ENCODE data around the gene CACFD1. TPM values are rescaled to one million over a fixed set of nuclear protein-coding genes. Genes with fewer than 3 reads are reported as not detected.

Gene CACFD1
- total and polyA plus RNA-seq, 2 of the 13 experiments (the other 11 are each of a cell fraction or from before 2014, with no cell fraction given): 13.8 to 14.6 TPM

GRCh38 chr9:133427658-133428348 lies 32.0 kb upstream of the CACFD1 start (continued):
- TF ChIP-seq NFIB (CRISPR knock-in tag; IDR thresholded peaks at IDR 0.05; ENCODE audit: borderline replicate concordance) (no peak), ZNF501 (CRISPR knock-in tag; IDR thresholded peaks at IDR 0.05) (no peak), NFATC3 (CRISPR knock-in tag; IDR thresholded peaks at IDR 0.05) (no peak), ZNF790 (CRISPR knock-in tag; IDR thresholded peaks at IDR 0.05; ENCODE audit: borderline replicate concordance) (no peak), MLXIP (CRISPR knock-in tag; IDR thresholded peaks at IDR 0.05; ENCODE audit: borderline replicate concordance) (no peak), SOX6 (IDR thresholded peaks at IDR 0.05) (no peak), SOX6 (CRISPR knock-in tag; IDR thresholded peaks at IDR 0.05) (peak; percentile 48), SRY (CRISPR knock-in tag; IDR thresholded peaks at IDR 0.05) (no peak), NKX3-1 (CRISPR knock-in tag; IDR thresholded peaks at IDR 0.05) (no peak), ARNT (IDR thresholded peaks at IDR 0.05) (no peak), ZNF557 (CRISPR knock-in tag; IDR thresholded peaks at IDR 0.05) (no peak), CREB1 (IDR thresholded peaks at IDR 0.05) (no peak), CREB1 (CRISPR knock-in tag; IDR thresholded peaks at IDR 0.05) (no peak), HNF4A (CRISPR knock-in tag; IDR thresholded peaks at IDR 0.05) (peak; percentile 50), ELF4 (CRISPR knock-in tag; IDR thresholded peaks at IDR 0.05; ENCODE audit: borderline replicate concordance) (no peak), PCBP2 (optimal IDR thresholded peaks at IDR 0.05; ENCODE audit: low read depth, low read length, poor library complexity, severe bottlenecking) (no peak), HDAC2 (CRISPR knock-in tag; IDR thresholded peaks at IDR 0.05) (peak; percentile 71), RBFOX2 (IDR thresholded peaks at IDR 0.05; ENCODE audit: low read depth, low read length) (no peak), ZNF235 (CRISPR knock-in tag; IDR thresholded peaks at IDR 0.05; ENCODE audit: borderline replicate concordance) (no peak), RFXANK (CRISPR knock-in tag; IDR thresholded peaks at IDR 0.05) (no peak), SOX5 (CRISPR knock-in tag; IDR thresholded peaks at IDR 0.05; ENCODE audit: borderline replicate concordance) (peak; percentile 63; the same call in 1 of the 2 replicates)
- TF ChIP-seq, protein P1, sequence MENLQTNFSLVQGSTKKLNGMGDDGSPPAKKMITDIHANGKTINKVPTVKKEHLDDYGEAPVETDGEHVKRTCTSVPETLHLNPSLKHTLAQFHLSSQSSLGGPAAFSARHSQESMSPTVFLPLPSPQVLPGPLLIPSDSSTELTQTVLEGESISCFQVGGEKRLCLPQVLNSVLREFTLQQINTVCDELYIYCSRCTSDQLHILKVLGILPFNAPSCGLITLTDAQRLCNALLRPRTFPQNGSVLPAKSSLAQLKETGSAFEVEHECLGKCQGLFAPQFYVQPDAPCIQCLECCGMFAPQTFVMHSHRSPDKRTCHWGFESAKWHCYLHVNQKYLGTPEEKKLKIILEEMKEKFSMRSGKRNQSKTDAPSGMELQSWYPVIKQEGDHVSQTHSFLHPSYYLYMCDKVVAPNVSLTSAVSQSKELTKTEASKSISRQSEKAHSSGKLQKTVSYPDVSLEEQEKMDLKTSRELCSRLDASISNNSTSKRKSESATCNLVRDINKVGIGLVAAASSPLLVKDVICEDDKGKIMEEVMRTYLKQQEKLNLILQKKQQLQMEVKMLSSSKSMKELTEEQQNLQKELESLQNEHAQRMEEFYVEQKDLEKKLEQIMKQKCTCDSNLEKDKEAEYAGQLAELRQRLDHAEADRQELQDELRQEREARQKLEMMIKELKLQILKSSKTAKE (CRISPR knock-in tag; IDR thresholded peaks at IDR 0.05; ENCODE audit: borderline replicate concordance): peak; percentile 51; the same call in 1 of the 2 replicates
- TF ChIP-seq, protein P2, sequence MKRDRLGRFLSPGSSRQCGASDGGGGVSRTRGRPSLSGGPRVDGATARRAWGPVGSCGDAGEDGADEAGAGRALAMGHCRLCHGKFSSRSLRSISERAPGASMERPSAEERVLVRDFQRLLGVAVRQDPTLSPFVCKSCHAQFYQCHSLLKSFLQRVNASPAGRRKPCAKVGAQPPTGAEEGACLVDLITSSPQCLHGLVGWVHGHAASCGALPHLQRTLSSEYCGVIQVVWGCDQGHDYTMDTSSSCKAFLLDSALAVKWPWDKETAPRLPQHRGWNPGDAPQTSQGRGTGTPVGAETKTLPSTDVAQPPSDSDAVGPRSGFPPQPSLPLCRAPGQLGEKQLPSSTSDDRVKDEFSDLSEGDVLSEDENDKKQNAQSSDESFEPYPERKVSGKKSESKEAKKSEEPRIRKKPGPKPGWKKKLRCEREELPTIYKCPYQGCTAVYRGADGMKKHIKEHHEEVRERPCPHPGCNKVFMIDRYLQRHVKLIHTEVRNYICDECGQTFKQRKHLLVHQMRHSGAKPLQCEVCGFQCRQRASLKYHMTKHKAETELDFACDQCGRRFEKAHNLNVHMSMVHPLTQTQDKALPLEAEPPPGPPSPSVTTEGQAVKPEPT (CRISPR knock-in tag; IDR thresholded peaks at IDR 0.05; ENCODE audit: low read depth): no peak
- TF ChIP-seq, protein P3, sequence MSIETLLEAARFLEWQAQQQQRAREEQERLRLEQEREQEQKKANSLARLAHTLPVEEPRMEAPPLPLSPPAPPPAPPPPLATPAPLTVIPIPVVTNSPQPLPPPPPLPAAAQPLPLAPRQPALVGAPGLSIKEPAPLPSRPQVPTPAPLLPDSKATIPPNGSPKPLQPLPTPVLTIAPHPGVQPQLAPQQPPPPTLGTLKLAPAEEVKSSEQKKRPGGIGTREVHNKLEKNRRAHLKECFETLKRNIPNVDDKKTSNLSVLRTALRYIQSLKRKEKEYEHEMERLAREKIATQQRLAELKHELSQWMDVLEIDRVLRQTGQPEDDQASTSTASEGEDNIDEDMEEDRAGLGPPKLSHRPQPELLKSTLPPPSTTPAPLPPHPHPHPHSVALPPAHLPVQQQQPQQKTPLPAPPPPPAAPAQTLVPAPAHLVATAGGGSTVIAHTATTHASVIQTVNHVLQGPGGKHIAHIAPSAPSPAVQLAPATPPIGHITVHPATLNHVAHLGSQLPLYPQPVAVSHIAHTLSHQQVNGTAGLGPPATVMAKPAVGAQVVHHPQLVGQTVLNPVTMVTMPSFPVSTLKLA (IDR thresholded peaks at IDR 0.05): no peak

Measured in HepG2 (cell line).